ENCODE data around the gene FCRLB. TPM values are rescaled to one million over a fixed set of nuclear protein-coding genes. Genes with fewer than 3 reads are reported as not detected.
A peak's percentile ranks its signal among the peaks of the same experiment; 100 is the strongest.

FCRLB gene
- total and polyA plus RNA-seq, 2 of the 13 experiments (the other 11 are each of a cell fraction or from before 2014, with no cell fraction given), result 0.08 to 0.11 TPM

DNA sequence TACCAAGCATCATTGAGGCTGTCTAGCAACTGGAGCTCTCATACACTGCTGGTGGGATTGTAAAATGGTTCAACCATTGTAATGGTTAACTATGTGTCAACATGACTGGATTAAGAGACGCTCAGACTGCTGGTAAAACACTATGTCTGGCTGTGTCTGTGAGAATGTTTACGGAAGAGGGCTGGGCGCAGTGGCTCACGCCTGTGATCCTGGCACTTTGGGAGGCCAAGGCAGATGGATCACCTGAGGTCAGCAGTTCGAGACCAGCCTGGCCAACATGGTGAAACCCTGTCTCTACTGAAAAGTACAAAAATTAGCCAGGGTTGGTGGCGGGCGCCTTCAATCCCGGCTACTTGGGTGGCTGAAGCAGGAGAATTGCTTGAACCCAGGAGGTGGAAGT lies 19.1 kb upstream of the FCRLB start (continued):
- TF ChIP-seq, protein P1, sequence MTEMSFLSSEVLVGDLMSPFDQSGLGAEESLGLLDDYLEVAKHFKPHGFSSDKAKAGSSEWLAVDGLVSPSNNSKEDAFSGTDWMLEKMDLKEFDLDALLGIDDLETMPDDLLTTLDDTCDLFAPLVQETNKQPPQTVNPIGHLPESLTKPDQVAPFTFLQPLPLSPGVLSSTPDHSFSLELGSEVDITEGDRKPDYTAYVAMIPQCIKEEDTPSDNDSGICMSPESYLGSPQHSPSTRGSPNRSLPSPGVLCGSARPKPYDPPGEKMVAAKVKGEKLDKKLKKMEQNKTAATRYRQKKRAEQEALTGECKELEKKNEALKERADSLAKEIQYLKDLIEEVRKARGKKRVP (CRISPR knock-in tag; IDR thresholded peaks at IDR 0.05), result no peak
- no peak for TF ChIP-seq TGIF2 (CRISPR knock-in tag; IDR thresholded peaks at IDR 0.05)
- no peak for TF ChIP-seq ZNF839 (CRISPR knock-in tag; IDR thresholded peaks at IDR 0.05; ENCODE audit: borderline replicate concordance)
- TF ChIP-seq KDM4B (CRISPR knock-in tag; IDR thresholded peaks at IDR 0.05), result 0 out of 2 replicates have a peak, but pooled peaks have one; percentile 27
- no peak; the same call in 1 of the 2 replicates for TF ChIP-seq MTA1 (CRISPR knock-in tag; IDR thresholded peaks at IDR 0.05; ENCODE audit: borderline replicate concordance)
- TF ChIP-seq, protein P2, sequence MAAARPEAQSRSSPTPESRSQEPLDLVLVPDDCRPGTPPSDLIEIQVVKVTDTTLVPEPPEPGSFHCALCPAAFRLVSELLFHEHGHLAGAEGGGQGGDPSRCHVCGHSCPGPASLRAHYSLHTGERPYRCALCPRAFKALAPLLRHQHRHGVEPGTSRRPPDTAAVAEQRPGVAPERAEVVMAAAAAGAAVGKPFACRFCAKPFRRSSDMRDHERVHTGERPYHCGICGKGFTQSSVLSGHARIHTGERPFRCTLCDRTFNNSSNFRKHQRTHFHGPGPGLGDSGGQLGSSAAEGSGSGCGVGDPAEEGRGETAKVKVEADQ (CRISPR knock-in tag; IDR thresholded peaks at IDR 0.05; ENCODE audit: borderline replicate concordance), result peak; percentile 41; the same call in 1 of the 2 replicates
- TF ChIP-seq ZBTB1 (CRISPR knock-in tag; IDR thresholded peaks at IDR 0.05; ENCODE audit: borderline replicate concordance), result no peak
- TF ChIP-seq NFE2L1 (CRISPR knock-in tag; IDR thresholded peaks at IDR 0.05; ENCODE audit: borderline replicate concordance), result no peak
- no peak; a peak in 1 of 4 replicates for TF ChIP-seq EP300 (IDR thresholded peaks at IDR 0.05; ENCODE audit: low read depth in 2 of 2, low read length in 2 of 2)
- no peak for TF ChIP-seq EP300 (CRISPR knock-in tag; IDR thresholded peaks at IDR 0.05; ENCODE audit: borderline replicate concordance)
- no peak for TF ChIP-seq TMF1 (CRISPR knock-in tag; IDR thresholded peaks at IDR 0.05; ENCODE audit: low read depth)
- no peak for TF ChIP-seq ZNF343 (CRISPR knock-in tag; IDR thresholded peaks at IDR 0.05)
- TF ChIP-seq PAX8 (CRISPR knock-in tag; IDR thresholded peaks at IDR 0.05; ENCODE audit: borderline replicate concordance), result no peak
- TF ChIP-seq KDM5B (CRISPR knock-in tag; IDR thresholded peaks at IDR 0.05; ENCODE audit: borderline replicate concordance), result no peak
- TF ChIP-seq ZNF205 (CRISPR knock-in tag; IDR thresholded peaks at IDR 0.05), result no peak; the same call in 1 of the 2 replicates
- TF ChIP-seq DNMT1 (CRISPR knock-in tag; IDR thresholded peaks at IDR 0.05), result no peak
- no peak for TF ChIP-seq SALL2 (CRISPR knock-in tag; IDR thresholded peaks at IDR 0.05)
- TF ChIP-seq ZNF317 (CRISPR knock-in tag; IDR thresholded peaks at IDR 0.05), result peak; percentile 97
- TF ChIP-seq, protein P3, sequence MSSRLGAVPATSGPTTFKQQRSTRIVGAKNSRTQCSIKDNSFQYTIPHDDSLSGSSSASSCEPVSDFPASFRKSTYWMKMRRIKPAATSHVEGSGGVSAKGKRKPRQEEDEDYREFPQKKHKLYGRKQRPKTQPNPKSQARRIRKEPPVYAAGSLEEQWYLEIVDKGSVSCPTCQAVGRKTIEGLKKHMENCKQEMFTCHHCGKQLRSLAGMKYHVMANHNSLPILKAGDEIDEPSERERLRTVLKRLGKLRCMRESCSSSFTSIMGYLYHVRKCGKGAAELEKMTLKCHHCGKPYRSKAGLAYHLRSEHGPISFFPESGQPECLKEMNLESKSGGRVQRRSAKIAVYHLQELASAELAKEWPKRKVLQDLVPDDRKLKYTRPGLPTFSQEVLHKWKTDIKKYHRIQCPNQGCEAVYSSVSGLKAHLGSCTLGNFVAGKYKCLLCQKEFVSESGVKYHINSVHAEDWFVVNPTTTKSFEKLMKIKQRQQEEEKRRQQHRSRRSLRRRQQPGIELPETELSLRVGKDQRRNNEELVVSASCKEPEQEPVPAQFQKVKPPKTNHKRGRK (CRISPR knock-in tag; IDR thresholded peaks at IDR 0.05), result no peak
- no peak for TF ChIP-seq SRSF9 (IDR thresholded peaks at IDR 0.05; ENCODE audit: borderline replicate concordance, insufficient read depth, low read depth, low read length, poor library complexity, severe bottlenecking)
- TF ChIP-seq, protein P4, sequence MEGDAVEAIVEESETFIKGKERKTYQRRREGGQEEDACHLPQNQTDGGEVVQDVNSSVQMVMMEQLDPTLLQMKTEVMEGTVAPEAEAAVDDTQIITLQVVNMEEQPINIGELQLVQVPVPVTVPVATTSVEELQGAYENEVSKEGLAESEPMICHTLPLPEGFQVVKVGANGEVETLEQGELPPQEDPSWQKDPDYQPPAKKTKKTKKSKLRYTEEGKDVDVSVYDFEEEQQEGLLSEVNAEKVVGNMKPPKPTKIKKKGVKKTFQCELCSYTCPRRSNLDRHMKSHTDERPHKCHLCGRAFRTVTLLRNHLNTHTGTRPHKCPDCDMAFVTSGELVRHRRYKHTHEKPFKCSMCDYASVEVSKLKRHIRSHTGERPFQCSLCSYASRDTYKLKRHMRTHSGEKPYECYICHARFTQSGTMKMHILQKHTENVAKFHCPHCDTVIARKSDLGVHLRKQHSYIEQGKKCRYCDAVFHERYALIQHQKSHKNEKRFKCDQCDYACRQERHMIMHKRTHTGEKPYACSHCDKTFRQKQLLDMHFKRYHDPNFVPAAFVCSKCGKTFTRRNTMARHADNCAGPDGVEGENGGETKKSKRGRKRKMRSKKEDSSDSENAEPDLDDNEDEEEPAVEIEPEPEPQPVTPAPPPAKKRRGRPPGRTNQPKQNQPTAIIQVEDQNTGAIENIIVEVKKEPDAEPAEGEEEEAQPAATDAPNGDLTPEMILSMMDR (CRISPR knock-in tag; IDR thresholded peaks at IDR 0.05), result no peak
- TF ChIP-seq TCF12 (IDR thresholded peaks at IDR 0.05), result no peak
- no peak for TF ChIP-seq TCF12 (CRISPR knock-in tag; IDR thresholded peaks at IDR 0.05)
- TF ChIP-seq JDP2 (CRISPR knock-in tag; IDR thresholded peaks at IDR 0.05; ENCODE audit: borderline replicate concordance), result no peak
- TF ChIP-seq BRD4 (CRISPR knock-in tag; IDR thresholded peaks at IDR 0.05), result no peak
- no peak for TF ChIP-seq TBL1XR1 (IDR thresholded peaks at IDR 0.05; ENCODE audit: borderline replicate concordance, low read length, partially characterized antibody)
- TF ChIP-seq REPIN1 (CRISPR knock-in tag; IDR thresholded peaks at IDR 0.05; ENCODE audit: borderline replicate concordance, low read depth), result peak; percentile 73; the same call in 1 of the 2 replicates

All from HepG2 (cell line).